T-cell (primary cell): ENCODE measurements around the gene MILR1. TPM values are rescaled to one million over a fixed set of nuclear protein-coding genes. Genes with fewer than 3 reads are reported as not detected.

ENCODE experiments used
- ATAC-seq, 4 experiments: fragments of 200-7000 bp in 3 of 4; fragments of 150-1000 bp in 1 of 4; cut with Tn5 transposase; replicated peaks in 1 of 4; 1 replicate in 3 of 4; 2 replicates in 1 of 4; pipeline ENCODE4 v1.10.0; 2021; ENCODE audit warnings: moderate library complexity in 3 of 4, mild to moderate bottlenecking in 2 of 4, moderate number of reproducible peaks in 1 of 4
- CTCF ChIA-PET, 2 donors: fragments of 300-600 bp; sonication (Branson Sonifier 250); formaldehyde crosslinking; loops; one replicate each; lab custom pipeline; 2022; ENCODE audit warnings: antibody characterized with exemption in 2 of 2; lab: Charles Lee
- POLR2A ChIA-PET, 2 donors: fragments of 300-600 bp; sonication (Branson Sonifier 250); formaldehyde crosslinking; loops; one replicate each; lab custom pipeline; 2022; ENCODE audit warnings: antibody characterized with exemption in 2 of 2; lab: Charles Lee
- DNase-seq, 35 experiments: peaks; one replicate each; pipeline versions ENCODE4 v3.0.0 to v3.0.0-alpha.2; 2013 to 2023
- H3K27ac ChIP-seq: one replicate; pipeline ENCODE4 v1.5.1; 2013; ENCODE audit warnings: low read length
- H3K27me3 ChIP-seq, 2 experiments: replicated peaks in 1 of 2; 1 replicate in 1 of 2; 2 replicates in 1 of 2; pipeline versions ENCODE4 v1.6.1 to v1.7.0; 2013; ENCODE audit warnings: low read length in 1 of 2, mixed read lengths in 1 of 2; ENCODE audit not compliant: control insufficient read depth in 2 of 2, insufficient read depth in 2 of 2; ENCODE audit errors: extremely low read depth in 1 of 2
- H3K36me3 ChIP-seq, 2 donors: 1 replicate in 1 of 2; 2 replicates in 1 of 2; pipeline versions ENCODE4 v1.6.1 to v1.7.0; 2013; ENCODE audit warnings: low read length in 1 of 2; ENCODE audit not compliant: control insufficient read depth in 2 of 2, insufficient read depth in 1 of 2; ENCODE audit errors: extremely low read depth in 1 of 2
- H3K4me1 ChIP-seq, 2 experiments: 1 replicate in 1 of 2; 2 replicates in 1 of 2; pipeline versions ENCODE4 v1.6.1 to v1.7.0; 2013; ENCODE audit warnings: low read length in 2 of 2, mixed read lengths in 1 of 2; ENCODE audit not compliant: insufficient read depth in 2 of 2, control insufficient read depth in 1 of 2; ENCODE audit errors: extremely low read depth in 1 of 2
- H3K4me3 ChIP-seq, 2 donors: 1 replicate in 1 of 2; 2 replicates in 1 of 2; pipeline versions ENCODE4 v1.5.1 to v1.7.0; 2013; ENCODE audit warnings: mild to moderate bottlenecking in 2 of 2, low read length in 1 of 2, moderate library complexity in 1 of 2; ENCODE audit not compliant: control insufficient read depth in 1 of 2; ENCODE audit errors: extremely low read depth in 1 of 2
- H3K9me3 ChIP-seq: 2 replicates; pipeline ENCODE4 v1.7.0; 2013
- H3K27ac Mint-ChIP-seq, 2 donors: one replicate each; pipeline ENCODE4 v1.8.0; 2020 to 2021; ENCODE audit warnings: mild to moderate bottlenecking in 2 of 2, mixed read lengths in 2 of 2
- H3K27me3 Mint-ChIP-seq, 2 donors: one replicate each; pipeline ENCODE4 v1.8.0; 2021 to 2022; ENCODE audit warnings: mixed read lengths in 2 of 2
- H3K36me3 Mint-ChIP-seq: one replicate; pipeline ENCODE4 v1.8.0; 2021; ENCODE audit warnings: mixed read lengths
- H3K4me1 Mint-ChIP-seq, 3 donors: one replicate each; pipeline ENCODE4 v1.8.0; 2020 to 2022; ENCODE audit warnings: mixed read lengths in 3 of 3, mild to moderate bottlenecking in 1 of 3
- H3K4me3 Mint-ChIP-seq, 3 donors: one replicate each; pipeline ENCODE4 v1.8.0; 2020 to 2022; ENCODE audit warnings: mild to moderate bottlenecking in 3 of 3, mixed read lengths in 3 of 3, moderate library complexity in 3 of 3
- H3K9me3 Mint-ChIP-seq, 3 donors: one replicate each; pipeline ENCODE4 v1.8.0; 2020 to 2022; ENCODE audit warnings: mixed read lengths in 3 of 3
- whole genome bisulfite sequencing: methylation state at CpG from one replicate; pipeline ENCODE4 v1.1.5; 2013; ENCODE audit warnings: missing lambda C conversion rate; ENCODE audit not compliant: insufficient coverage; 5-methylcytosine and 5-hydroxymethylcytosine counted together
- total RNA-seq, 35 experiments: library from RNA in 6 of 35; stranded (reverse) in 6 of 35; fragments of 120-200 nt in 1 of 35; gene quantifications; one replicate each; pipeline versions ENCODE4 v1.2.1 to v1.2.4 and lab custom pipeline; 2013 to 2026

MILR1 gene
- total RNA-seq, 5 donors from 2014 or later (not counting 1 experiment from before 2014, with no cell fraction given) = 0.22 to 0.76 TPM; not detected in 3

DNA sequence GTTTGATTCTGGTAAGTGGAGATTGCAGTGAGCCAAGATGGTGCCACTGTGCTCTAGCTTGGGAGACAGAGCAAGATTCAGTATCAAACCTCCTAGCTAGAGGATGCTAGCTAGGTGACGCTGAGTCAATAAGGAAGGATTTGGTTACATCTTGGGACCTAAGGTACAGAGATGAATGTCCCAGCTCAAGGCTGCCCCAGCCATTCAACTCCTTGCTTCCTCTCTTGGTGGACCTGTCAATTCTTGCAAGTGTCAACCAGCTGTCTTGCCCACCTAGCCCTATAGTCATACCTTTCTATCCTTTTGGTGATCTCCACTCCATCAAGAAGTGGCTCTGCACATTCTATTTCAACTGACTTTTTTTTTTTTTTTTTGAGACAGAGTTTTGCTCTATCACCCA, 1.4 kb upstream of the MILR1 start:
- Histone ChIP-seq H3K9me3 (no peaks in the 10 kb centered on the region), H3K36me3 (no peaks in the 10 kb centered on the region), H3K4me3 (no peak overlapping the region), H3K27ac (no peak overlapping the region), H3K4me1 (peaks cover 4 to 11% of the 10 kb centered on the region in 2 experiments), H3K27me3 (no peaks in the 10 kb centered on the region)
- no peaks in the 10 kb centered on the region for H3K9me3 Mint-ChIP-seq
- DNase-seq (no peak), ATAC-seq (no peak)
- ChIA-PET CTCF (no interaction called here), POLR2A (interaction anchor here in 1 of 2 donors (0.7 kb wide), 1 partner anchor 112 kb away, joined by 3 read pairs; no protein-coding TSS in a partner anchor)
- no peak overlapping the region for H3K4me3 Mint-ChIP-seq
- no CpG with 5 or more reads among the region's 1 CpG for WGBS
- no peak overlapping the region for H3K27ac Mint-ChIP-seq
- H3K36me3 Mint-ChIP-seq = no peaks in the 10 kb centered on the region
- peaks cover 15 to 34% (median 18%) of the 10 kb centered on the region in 3 donors for H3K4me1 Mint-ChIP-seq
- H3K27me3 Mint-ChIP-seq = no peaks in the 10 kb centered on the region

GRCh38 chr17:64449545-64449944, 630 bp downstream of the MILR1 start:
- Histone ChIP-seq H3K36me3 (no peaks in the 10 kb centered on the region), H3K4me3 (no peak overlapping the region), H3K27ac (no peak overlapping the region), H3K4me1 (no peaks in the 10 kb centered on the region), H3K9me3 (no peaks in the 10 kb centered on the region), H3K27me3 (no peaks in the 10 kb centered on the region)
- no peaks in the 10 kb centered on the region for H3K27me3 Mint-ChIP-seq
- no peak for ATAC-seq
- ChIA-PET POLR2A (interaction anchor here in 1 of 2 donors (1.0 kb wide), 1 partner anchor 54 kb away, joined by 3 read pairs; no protein-coding TSS in a partner anchor), CTCF (interaction anchor here in 1 of 2 donors (0.6 kb wide), 1 partner anchor 263 kb away, joined by 3 read pairs; no protein-coding TSS in a partner anchor)
- no peaks in the 10 kb centered on the region for H3K36me3 Mint-ChIP-seq
- no peak overlapping the region for H3K27ac Mint-ChIP-seq
- no peaks in the 10 kb centered on the region for H3K9me3 Mint-ChIP-seq
- no CpG with 5 or more reads among the region's 3 CpGs for WGBS
- peaks cover 5 to 19% (median 9%) of the 10 kb centered on the region in 3 donors for H3K4me1 Mint-ChIP-seq
- DNase-seq = no peak
- no peak overlapping the region for H3K4me3 Mint-ChIP-seq

DNA sequence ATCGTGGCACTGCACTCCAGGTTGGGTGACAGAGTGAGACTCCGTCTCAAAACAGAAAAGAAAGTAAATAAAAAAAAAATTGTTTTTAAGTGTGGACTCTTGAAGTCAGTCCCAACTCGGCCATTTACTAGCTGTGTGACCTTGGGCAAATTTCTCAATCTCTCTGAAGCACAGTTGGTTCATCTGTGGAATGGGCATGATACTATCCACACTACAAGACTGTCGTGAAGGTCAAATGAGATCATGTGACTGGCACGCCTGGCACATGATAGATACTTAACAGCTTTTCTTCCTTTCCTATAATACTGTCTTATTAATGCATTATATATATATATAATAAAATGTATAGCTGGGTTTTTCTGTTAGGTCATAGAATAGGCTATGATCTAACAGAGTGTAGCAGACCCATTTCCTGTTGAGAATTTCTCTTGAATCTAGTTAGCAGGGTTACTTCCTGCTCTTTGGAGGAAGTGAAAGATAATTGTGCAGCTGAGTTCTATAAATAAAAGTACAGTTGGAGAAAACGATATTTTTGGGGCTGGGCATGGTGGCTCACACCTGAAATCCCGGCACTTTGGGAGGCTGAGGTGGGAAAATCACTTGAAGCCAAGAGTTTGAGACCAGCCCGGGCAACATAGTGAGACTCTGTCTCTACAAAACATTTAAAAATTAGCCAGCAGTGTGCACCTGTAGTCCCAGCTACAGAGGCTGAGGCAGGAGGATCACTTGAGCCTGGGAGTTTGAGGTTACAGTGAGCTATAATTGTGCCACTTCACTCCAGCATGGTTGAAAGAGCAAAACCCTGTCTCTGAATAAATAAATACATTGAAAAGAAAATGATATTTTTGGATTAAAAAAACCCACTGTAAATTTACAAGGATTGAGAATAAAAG, 7.3 kb downstream of the MILR1 start:
- no peaks in the 10 kb centered on the region for H3K36me3 ChIP-seq
- ATAC-seq = peak; percentile 69 to 90 (median 80)
- no peaks in the 10 kb centered on the region for H3K36me3 Mint-ChIP-seq
- peak overlapping the region in 1 of 3 donors; percentile 56 for H3K4me3 Mint-ChIP-seq
- CTCF ChIA-PET = interaction anchor here (0.6 to 1.5 kb wide), 4 partner anchors 19 to 132 kb away, joined by 3 to 10 read pairs (median 5); no protein-coding TSS in a partner anchor
- peak in 3 of 35 experiments; percentile 2 to 29 (median 11) for DNase-seq
- no peaks in the 10 kb centered on the region for H3K9me3 Mint-ChIP-seq
- H3K9me3 ChIP-seq = no peaks in the 10 kb centered on the region
- POLR2A ChIA-PET = interaction anchor here in 1 of 2 donors (0.6 kb wide), 1 partner anchor 26 kb away, joined by 5 read pairs; no protein-coding TSS in a partner anchor
- 60% methylated on average over 3 of the region's 8 CpGs for WGBS
- no peaks in the 10 kb centered on the region for H3K27me3 ChIP-seq
- peaks cover 0 to 3% of the 10 kb centered on the region in 2 donors for H3K27me3 Mint-ChIP-seq
- peak overlapping the region; percentile 70 for H3K27ac ChIP-seq
- H3K27ac Mint-ChIP-seq = peak overlapping the region; percentile 88 to 92
- peak overlapping the region in 1 of 2 donors; percentile 32 for H3K4me3 ChIP-seq
- peaks cover 8 to 18% of the 10 kb centered on the region in 2 experiments for H3K4me1 ChIP-seq
- H3K4me1 Mint-ChIP-seq = peaks cover 13 to 31% (median 22%) of the 10 kb centered on the region in 3 donors

- WGBS = 100% methylated on average over 1 of the region's 7 CpGs
- Mint-ChIP-seq H3K36me3 (no peaks in the 10 kb centered on the region), H3K27me3 (peaks cover 0 to 4% of the 10 kb centered on the region in 2 donors), H3K27ac (peak overlapping the region in 1 of 2 donors; percentile 30), H3K9me3 (no peaks in the 10 kb centered on the region), H3K4me3 (no peak overlapping the region), H3K4me1 (peaks cover 13 to 31% (median 22%) of the 10 kb centered on the region in 3 donors)
- H3K9me3 ChIP-seq = no peaks in the 10 kb centered on the region
- ChIA-PET CTCF (interaction anchor here in 1 of 2 donors (0.9 to 1.5 kb wide), 3 partner anchors 18 to 36 kb away, joined by 3 to 6 read pairs (median 4); no protein-coding TSS in a partner anchor), POLR2A (interaction anchor here (0.6 kb wide), 2 partner anchors 27 to 48 kb away, joined by 3 to 5 read pairs; no protein-coding TSS in a partner anchor)
- ATAC-seq (no peak), DNase-seq (no peak)
- no peaks in the 10 kb centered on the region for H3K27me3 ChIP-seq
- no peak overlapping the region for H3K27ac ChIP-seq
- H3K36me3 ChIP-seq = no peaks in the 10 kb centered on the region
- no peak overlapping the region for H3K4me3 ChIP-seq
- H3K4me1 ChIP-seq = peaks cover 8 to 18% of the 10 kb centered on the region in 2 experiments
These were observed 8.2 kb downstream of the MILR1 start for GRCh38 chr17:64457156-64457555.

DNA sequence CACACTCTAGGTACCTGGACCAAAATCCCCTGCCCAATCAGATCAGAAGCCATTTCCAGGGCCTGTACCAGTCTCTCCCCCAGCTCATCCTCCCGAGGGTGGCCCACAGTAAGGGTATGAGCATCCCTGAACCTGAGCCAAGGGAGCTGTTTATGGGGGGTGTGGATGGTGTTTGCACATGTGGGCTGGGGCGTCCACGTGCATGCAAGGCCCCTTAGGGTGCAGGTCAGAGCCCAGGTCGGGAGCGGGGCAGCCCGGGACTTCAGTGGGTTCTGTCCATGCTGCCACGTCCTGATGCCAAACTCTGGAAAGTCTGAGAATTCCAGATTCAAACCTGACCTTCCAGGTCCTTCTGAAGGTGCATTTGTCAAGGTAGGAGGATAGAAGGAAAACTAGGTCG, 9.8 kb downstream of the MILR1 start:
- Histone ChIP-seq H3K36me3 (no peaks in the 10 kb centered on the region), H3K27me3 (peaks cover 0 to 3% of the 10 kb centered on the region in 2 experiments), H3K9me3 (no peaks in the 10 kb centered on the region), H3K4me3 (no peak overlapping the region), H3K4me1 (peaks cover 8 to 18% of the 10 kb centered on the region in 2 experiments), H3K27ac (no peak overlapping the region)
- DNase-seq (no peak), ATAC-seq (no peak)
- no peak overlapping the region for H3K4me3 Mint-ChIP-seq
- 98% methylated on average over 6 of the region's 8 CpGs for WGBS
- peaks cover 0 to 7% of the 10 kb centered on the region in 2 donors for H3K27me3 Mint-ChIP-seq
- peaks cover 13 to 31% (median 22%) of the 10 kb centered on the region in 3 donors for H3K4me1 Mint-ChIP-seq
- ChIA-PET POLR2A (no interaction called here), CTCF (no interaction called here)
- no peak overlapping the region for H3K27ac Mint-ChIP-seq
- no peaks in the 10 kb centered on the region for H3K36me3 Mint-ChIP-seq
- no peaks in the 10 kb centered on the region for H3K9me3 Mint-ChIP-seq

- CTCF ChIA-PET = no interaction called here
- no peaks in the 10 kb centered on the region for H3K9me3 ChIP-seq
- DNase-seq (no peak), ATAC-seq (no peak)
- WGBS = 80% methylated on average over 1 of the region's 6 CpGs
- POLR2A ChIA-PET = no interaction called here
- Mint-ChIP-seq H3K9me3 (no peaks in the 10 kb centered on the region), H3K36me3 (no peaks in the 10 kb centered on the region), H3K27ac (no peak overlapping the region), H3K27me3 (peaks cover 0 to 7% of the 10 kb centered on the region in 2 donors), H3K4me1 (peaks cover 13 to 31% (median 22%) of the 10 kb centered on the region in 3 donors), H3K4me3 (no peak overlapping the region)
- no peaks in the 10 kb centered on the region for H3K36me3 ChIP-seq
- H3K27me3 ChIP-seq = peaks cover 0 to 3% of the 10 kb centered on the region in 2 experiments
- no peak overlapping the region for H3K4me3 ChIP-seq
- no peak overlapping the region for H3K27ac ChIP-seq
- H3K4me1 ChIP-seq = peaks cover 8 to 18% of the 10 kb centered on the region in 2 experiments
These were observed 10.4 kb downstream of the MILR1 start for GRCh38 chr17:64459284-64459747.
